ENCODE data around the gene C16orf86. TPM values are rescaled to one million over a fixed set of nuclear protein-coding genes. Genes with fewer than 3 reads are reported as not detected.

C16orf86 gene
- total and polyA plus RNA-seq, 4 donors = 2.6 to 14.4 (median 5.5) TPM

- ATAC-seq (ENCODE audit: low FRiP score) (no peak), DNase-seq (peak in 1 of 2 donors; percentile 75)
- WGBS, 2 donors = 83 to 84% methylated on average over 25 of the region's 25 CpGs
- H3K27me3 ChIP-seq (ENCODE audit: control insufficient read depth in 1 of 2, insufficient read depth in 2 of 2, low read length in 1 of 2) = no peaks in the 10 kb centered on the region
- H3K36me3 ChIP-seq (ENCODE audit: control insufficient read depth in 1 of 2, insufficient read depth in 2 of 2, low read length in 1 of 2) = no peaks in the 10 kb centered on the region
- H3K9me3 ChIP-seq (ENCODE audit: control insufficient read depth, low read length) = no peaks in the 10 kb centered on the region
- intact Hi-C loops (cut with DNase I) = loop anchor here in 1 of 2 donors (5.0 kb wide), 1 partner anchor 101 kb away; the partner anchor contains the start of gene CTCF
- no peak overlapping the region for H3K4me3 ChIP-seq (ENCODE audit: low read length in 2 of 2)
- no peak overlapping the region for H3K27ac ChIP-seq (ENCODE audit: low read depth in 1 of 2, low read length in 2 of 2)
- H3K4me1 ChIP-seq (ENCODE audit: control insufficient read depth in 1 of 2, insufficient read depth in 2 of 2, low read length in 2 of 2) = no peaks in the 10 kb centered on the region
Observed at GRCh38 chr16:67663151-67663876, 3.3 kb upstream of the C16orf86 start.

DNA sequence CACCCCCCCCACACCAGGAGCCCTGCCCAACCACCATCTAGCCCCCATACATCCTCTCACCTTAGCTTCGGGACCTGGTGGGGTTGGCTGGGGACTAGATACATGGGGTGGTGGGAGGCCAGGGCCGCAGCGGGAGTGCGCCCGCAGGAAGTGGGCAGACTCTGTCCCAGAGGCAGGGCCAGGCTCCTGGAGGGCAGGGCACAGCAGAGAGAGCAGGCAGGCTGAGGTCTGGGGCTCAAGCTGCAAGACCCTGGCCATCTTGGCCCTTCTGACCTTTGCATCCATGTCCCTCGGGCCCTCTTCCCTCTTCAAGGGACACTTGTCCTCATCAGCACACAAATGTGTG, 2.8 kb upstream of the C16orf86 start:
- no peaks in the 10 kb centered on the region for H3K9me3 ChIP-seq (ENCODE audit: control insufficient read depth, low read length)
- WGBS, 2 donors = 88 to 92% methylated on average over 6 of the region's 6 CpGs

DNA sequence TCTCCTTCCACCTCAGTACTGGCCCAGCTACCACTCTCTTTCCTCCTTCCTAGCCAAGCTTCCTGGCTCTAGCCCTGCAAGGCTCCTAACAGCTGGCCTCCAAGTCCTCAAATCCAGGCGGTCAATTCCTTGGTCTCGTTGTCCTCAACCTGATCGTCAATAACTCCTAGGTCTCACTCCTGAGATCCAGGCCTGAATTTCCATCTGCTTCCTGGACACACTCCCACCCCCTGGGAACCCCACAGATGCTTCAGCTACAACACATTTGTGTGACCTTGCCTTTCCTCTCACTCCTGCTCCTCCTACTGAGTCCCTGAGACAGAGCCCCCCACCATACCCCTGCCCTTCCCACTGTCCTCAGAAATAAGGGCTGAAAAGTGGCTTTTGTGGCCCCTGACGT, 2.4 kb upstream of the C16orf86 start:
- Histone ChIP-seq H3K4me1 (ENCODE audit: control insufficient read depth in 1 of 2, insufficient read depth in 2 of 2, low read length in 2 of 2) (no peaks in the 10 kb centered on the region), H3K36me3 (ENCODE audit: control insufficient read depth in 1 of 2, insufficient read depth in 2 of 2, low read length in 1 of 2) (no peaks in the 10 kb centered on the region), H3K4me3 (ENCODE audit: low read length in 2 of 2) (no peak overlapping the region), H3K9me3 (ENCODE audit: control insufficient read depth, low read length) (no peaks in the 10 kb centered on the region), H3K27me3 (ENCODE audit: control insufficient read depth in 1 of 2, insufficient read depth in 2 of 2, low read length in 1 of 2) (no peaks in the 10 kb centered on the region), H3K27ac (ENCODE audit: low read depth in 1 of 2, low read length in 2 of 2) (no peak overlapping the region)
- intact Hi-C loops (cut with DNase I) = loop anchor here in 1 of 2 donors (5.0 kb wide), 1 partner anchor 102 kb away; the partner anchor contains the start of gene CTCF
- DNase-seq (no peak), ATAC-seq (ENCODE audit: low FRiP score) (no peak)
- WGBS, 2 donors = 89% methylated on average over 4 of the region's 4 CpGs

More for the DNA sequence above, 2.8 kb upstream of the C16orf86 start:
- Histone ChIP-seq H3K27me3 (ENCODE audit: control insufficient read depth in 1 of 2, insufficient read depth in 2 of 2, low read length in 1 of 2) (no peaks in the 10 kb centered on the region), H3K4me3 (ENCODE audit: low read length in 2 of 2) (no peak overlapping the region), H3K27ac (ENCODE audit: low read depth in 1 of 2, low read length in 2 of 2) (no peak overlapping the region), H3K36me3 (ENCODE audit: control insufficient read depth in 1 of 2, insufficient read depth in 2 of 2, low read length in 1 of 2) (no peaks in the 10 kb centered on the region), H3K4me1 (ENCODE audit: control insufficient read depth in 1 of 2, insufficient read depth in 2 of 2, low read length in 2 of 2) (no peaks in the 10 kb centered on the region)
- DNase-seq (no peak), ATAC-seq (ENCODE audit: low FRiP score) (no peak)
- intact Hi-C loops (cut with DNase I) = loop anchor here in 1 of 2 donors (5.0 kb wide), 1 partner anchor 102 kb away; the partner anchor contains the start of gene CTCF

DNA sequence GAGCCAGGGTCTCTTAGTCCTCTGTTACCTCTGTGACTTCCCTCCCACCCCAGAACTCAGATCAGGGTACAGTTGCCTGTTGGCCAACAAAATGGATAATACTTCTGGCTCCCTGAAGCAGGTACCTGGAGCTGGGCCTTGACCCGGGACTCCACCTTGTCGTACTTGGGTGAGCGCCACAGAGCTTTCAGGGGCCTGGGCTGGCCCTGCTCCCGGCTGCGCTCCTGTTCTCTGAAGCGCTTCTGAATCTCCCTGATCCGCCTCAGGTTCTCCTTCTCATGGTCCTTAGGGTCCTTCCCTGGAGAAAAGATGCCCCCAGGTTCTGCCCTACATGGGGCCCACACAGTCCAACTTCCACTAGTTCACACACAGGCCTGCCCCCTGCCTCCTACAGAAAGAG, 1.7 kb upstream of the C16orf86 start:
- no peak for DNase-seq
- no peaks in the 10 kb centered on the region for H3K27me3 ChIP-seq (ENCODE audit: control insufficient read depth in 1 of 2, insufficient read depth in 2 of 2, low read length in 1 of 2)
- intact Hi-C loops (cut with DNase I) = loop anchor here (5.0 kb wide), 2 partner anchors 103 to 118 kb away; partner anchors contain the start of gene CTCF (in 1 of the 2)
- 93 to 95% methylated on average over 7 of the region's 7 CpGs for WGBS, 2 donors
- H3K4me1 ChIP-seq (ENCODE audit: control insufficient read depth in 1 of 2, insufficient read depth in 2 of 2, low read length in 2 of 2) = no peaks in the 10 kb centered on the region
- H3K9me3 ChIP-seq (ENCODE audit: control insufficient read depth, low read length) = no peaks in the 10 kb centered on the region
- no peak for ATAC-seq (ENCODE audit: low FRiP score)
- H3K36me3 ChIP-seq (ENCODE audit: control insufficient read depth in 1 of 2, insufficient read depth in 2 of 2, low read length in 1 of 2) = no peaks in the 10 kb centered on the region
- no peak overlapping the region for H3K4me3 ChIP-seq (ENCODE audit: low read length in 2 of 2)
- H3K27ac ChIP-seq (ENCODE audit: low read depth in 1 of 2, low read length in 2 of 2) = no peak overlapping the region

DNA sequence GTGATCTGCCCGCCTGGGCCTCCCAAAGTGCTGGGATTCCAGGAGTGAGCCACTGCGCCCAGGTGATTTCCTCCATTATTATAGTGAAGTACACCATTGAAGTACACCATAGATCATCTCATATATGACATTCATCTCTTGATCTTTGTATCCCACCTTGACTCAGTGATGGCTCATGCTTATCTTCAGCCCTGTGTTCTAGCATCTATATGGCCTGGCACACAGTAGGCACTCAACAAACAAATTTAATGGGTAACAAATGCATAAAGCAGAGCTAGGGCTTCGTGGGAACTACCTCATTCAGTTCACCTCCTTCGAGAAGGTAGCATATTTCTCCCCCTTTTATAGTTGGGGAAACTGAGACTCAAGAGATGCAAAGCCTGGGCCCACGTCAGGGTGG, 1.0 kb upstream of the C16orf86 start:
- H3K27ac ChIP-seq (ENCODE audit: low read depth in 1 of 2, low read length in 2 of 2) = no peak overlapping the region
- no peaks in the 10 kb centered on the region for H3K36me3 ChIP-seq (ENCODE audit: control insufficient read depth in 1 of 2, insufficient read depth in 2 of 2, low read length in 1 of 2)
- 78 to 81% methylated on average over 5 of the region's 5 CpGs for WGBS, 2 donors
- DNase-seq = no peak
- H3K4me3 ChIP-seq (ENCODE audit: low read length in 2 of 2) = peak overlapping the region in 1 of 2 donors; percentile 36
- ATAC-seq (ENCODE audit: low FRiP score) = no peak
- H3K27me3 ChIP-seq (ENCODE audit: control insufficient read depth in 1 of 2, insufficient read depth in 2 of 2, low read length in 1 of 2) = no peaks in the 10 kb centered on the region
- intact Hi-C loops (cut with DNase I) = loop anchor here in 1 of 2 donors (5.0 kb wide), 1 partner anchor 118 kb away; no protein-coding TSS in a partner anchor
- no peaks in the 10 kb centered on the region for H3K4me1 ChIP-seq (ENCODE audit: control insufficient read depth in 1 of 2, insufficient read depth in 2 of 2, low read length in 2 of 2)
- H3K9me3 ChIP-seq (ENCODE audit: control insufficient read depth, low read length) = no peaks in the 10 kb centered on the region

GRCh38 chr16:67666032-67666551, 522 bp upstream of the C16orf86 start:
- Histone ChIP-seq H3K9me3 (ENCODE audit: control insufficient read depth, low read length) (no peaks in the 10 kb centered on the region), H3K27me3 (ENCODE audit: control insufficient read depth in 1 of 2, insufficient read depth in 2 of 2, low read length in 1 of 2) (no peaks in the 10 kb centered on the region), H3K4me3 (ENCODE audit: low read length in 2 of 2) (peak overlapping the region; percentile 36 to 40), H3K36me3 (ENCODE audit: control insufficient read depth in 1 of 2, insufficient read depth in 2 of 2, low read length in 1 of 2) (no peaks in the 10 kb centered on the region), H3K27ac (ENCODE audit: low read depth in 1 of 2, low read length in 2 of 2) (no peak overlapping the region), H3K4me1 (ENCODE audit: control insufficient read depth in 1 of 2, insufficient read depth in 2 of 2, low read length in 2 of 2) (no peaks in the 10 kb centered on the region)
- WGBS, 2 donors = 1 to 2% methylated on average over 26 to 46 of the region's 46 CpGs
- ATAC-seq (ENCODE audit: low FRiP score) (peak; percentile 0), DNase-seq (peak in 1 of 2 donors; percentile 86)
- intact Hi-C loops (cut with DNase I) = loop anchor here in 1 of 2 donors (5.0 kb wide), 1 partner anchor 119 kb away; no protein-coding TSS in a partner anchor

GRCh38 chr16:67667453-67667816, 821 bp downstream of the C16orf86 start:
- Histone ChIP-seq H3K27me3 (ENCODE audit: control insufficient read depth in 1 of 2, insufficient read depth in 2 of 2, low read length in 1 of 2) (no peaks in the 10 kb centered on the region), H3K9me3 (ENCODE audit: control insufficient read depth, low read length) (no peaks in the 10 kb centered on the region), H3K4me3 (ENCODE audit: low read length in 2 of 2) (no peak overlapping the region), H3K36me3 (ENCODE audit: control insufficient read depth in 1 of 2, insufficient read depth in 2 of 2, low read length in 1 of 2) (no peaks in the 10 kb centered on the region), H3K4me1 (ENCODE audit: control insufficient read depth in 1 of 2, insufficient read depth in 2 of 2, low read length in 2 of 2) (no peaks in the 10 kb centered on the region), H3K27ac (ENCODE audit: low read depth in 1 of 2, low read length in 2 of 2) (peak overlapping the region in 1 of 2 donors; percentile 4)
- ATAC-seq (ENCODE audit: low FRiP score) = peak; percentile 6
- no peak for DNase-seq
- WGBS, 2 donors = 19 to 31% methylated on average over 10 of the region's 10 CpGs
- intact Hi-C loops (cut with DNase I) = loop anchor here in 1 of 2 donors (1.0 to 5.0 kb wide), 2 partner anchors 105 to 120 kb away; partner anchors contain the start of gene CTCF

GRCh38 chr16:67667817-67668494, 1.3 kb downstream of the C16orf86 start:
- peak; percentile 92 to 93 for DNase-seq

More at GRCh38 chr16:67667817-67668494, 1.3 kb downstream of the C16orf86 start:
- no peaks in the 10 kb centered on the region for H3K9me3 ChIP-seq (ENCODE audit: control insufficient read depth, low read length)
- 17 to 18% methylated on average over 14 to 18 of the region's 18 CpGs for WGBS, 2 donors
- H3K4me3 ChIP-seq (ENCODE audit: low read length in 2 of 2) = no peak overlapping the region
- H3K27ac ChIP-seq (ENCODE audit: low read depth in 1 of 2, low read length in 2 of 2) = peak overlapping the region in 1 of 2 donors; percentile 4
- H3K36me3 ChIP-seq (ENCODE audit: control insufficient read depth in 1 of 2, insufficient read depth in 2 of 2, low read length in 1 of 2) = no peaks in the 10 kb centered on the region
- no peaks in the 10 kb centered on the region for H3K27me3 ChIP-seq (ENCODE audit: control insufficient read depth in 1 of 2, insufficient read depth in 2 of 2, low read length in 1 of 2)
- H3K4me1 ChIP-seq (ENCODE audit: control insufficient read depth in 1 of 2, insufficient read depth in 2 of 2, low read length in 2 of 2) = no peaks in the 10 kb centered on the region
- peak; percentile 87 for ATAC-seq (ENCODE audit: low FRiP score)
- intact Hi-C loops (cut with DNase I) = loop anchor here (1.0 to 5.0 kb wide), 3 partner anchors 106 to 147 kb away; partner anchors contain the start of gene CTCF (in 1 of the 2)

All from aorta (tissue), 5 donors.